Measurements from ENCODE around the gene HNRNPK.

HNRNPK gene

GRCh38 chr9:83979812-83980394, at the start of gene HNRNPK:
HNRNPK (minus strand) TSS chr9:83980215; CDS start chr9:83978252, 1,963 bp downstream.
- peak; percentile 92 for DNase-seq (ENCODE audit: low read depth)

DNA sequence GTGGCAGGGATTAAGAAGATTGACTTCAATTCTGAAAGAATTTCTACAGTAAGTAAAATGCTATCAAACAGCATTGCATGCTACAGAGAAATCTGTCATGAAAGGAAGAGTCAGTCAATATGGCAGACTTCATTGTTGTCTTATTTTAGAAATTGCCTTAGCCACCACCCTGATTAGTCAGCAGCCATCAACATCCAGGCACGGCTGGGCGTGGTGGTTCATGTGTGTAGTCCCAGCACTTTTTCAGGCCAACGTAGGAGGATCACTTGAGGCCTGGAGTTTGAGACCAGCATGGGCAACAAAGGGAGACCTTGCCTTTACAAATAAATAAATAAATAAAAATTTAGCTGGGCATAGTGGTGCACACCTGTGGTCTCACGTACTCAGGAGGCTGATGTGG, 47.2 kb upstream of the HNRNPK start:
- no peak for DNase-seq (ENCODE audit: low read depth)

DNA sequence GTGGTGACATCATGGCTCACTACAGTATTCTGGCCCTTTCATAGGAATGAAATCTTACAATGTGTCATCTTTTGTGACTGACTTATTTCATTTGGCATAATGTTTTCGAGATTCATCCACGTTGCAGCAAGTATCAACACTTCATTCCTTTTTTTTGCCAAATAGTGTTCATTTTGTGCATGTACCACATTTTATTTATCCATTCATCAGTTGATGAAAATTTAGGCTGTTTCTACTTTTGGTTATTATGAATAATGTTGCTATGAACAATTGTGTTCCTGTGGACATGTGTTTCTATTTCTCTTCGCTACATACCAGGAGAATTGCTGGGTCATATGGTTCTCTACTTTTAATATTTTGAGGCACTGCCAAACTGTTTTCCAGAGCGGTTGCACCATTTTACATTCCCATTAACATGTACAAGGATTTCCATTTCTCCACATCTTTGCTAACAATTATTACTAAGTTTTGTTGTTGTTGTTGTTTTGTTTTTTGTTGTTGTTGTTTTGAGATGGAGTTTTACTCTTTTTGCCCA, 44.1 kb upstream of the HNRNPK start:
- peak; percentile 28 for DNase-seq (ENCODE audit: low read depth)

GRCh38 chr9:84007662-84008061, 27.6 kb upstream of the HNRNPK start:
- DNase-seq (ENCODE audit: low read depth), result no peak

- no peak for DNase-seq (ENCODE audit: low read depth)
These were observed 23.2 kb upstream of the HNRNPK start for GRCh38 chr9:84003246-84003645.

- no peak for DNase-seq (ENCODE audit: low read depth)
These were observed 22.3 kb upstream of the HNRNPK start for GRCh38 chr9:84002344-84002743.

GRCh38 chr9:84001621-84002020, 21.6 kb upstream of the HNRNPK start:
- DNase-seq (ENCODE audit: low read depth), result no peak

GRCh38 chr9:84000186-84000585, 20.2 kb upstream of the HNRNPK start:
- DNase-seq (ENCODE audit: low read depth), result no peak

- DNase-seq (ENCODE audit: low read depth), result no peak
These were observed 19.3 kb upstream of the HNRNPK start for GRCh38 chr9:83999141-83999918.

GRCh38 chr9:83996126-83996525, 16.1 kb upstream of the HNRNPK start:
- DNase-seq (ENCODE audit: low read depth), result no peak

DNA sequence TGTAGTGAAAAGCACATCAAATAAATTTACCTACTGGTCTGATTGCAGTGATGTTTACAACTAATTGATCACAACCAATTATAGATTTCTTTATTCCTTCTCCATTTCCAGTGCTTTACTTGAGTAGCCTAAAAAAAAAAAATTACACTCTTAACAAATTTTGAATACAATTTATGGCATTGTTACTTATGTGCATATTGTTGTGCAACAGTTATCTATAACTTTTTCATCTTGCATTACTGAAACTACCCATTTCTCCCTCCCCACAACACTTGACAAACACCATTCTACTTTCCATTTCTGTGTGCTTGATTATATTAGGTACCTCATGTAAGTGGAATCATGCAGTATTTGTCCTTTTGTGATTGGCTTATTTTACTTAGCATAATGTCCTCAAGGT, 12.9 kb upstream of the HNRNPK start:
- DNase-seq (ENCODE audit: low read depth), result no peak

DNA sequence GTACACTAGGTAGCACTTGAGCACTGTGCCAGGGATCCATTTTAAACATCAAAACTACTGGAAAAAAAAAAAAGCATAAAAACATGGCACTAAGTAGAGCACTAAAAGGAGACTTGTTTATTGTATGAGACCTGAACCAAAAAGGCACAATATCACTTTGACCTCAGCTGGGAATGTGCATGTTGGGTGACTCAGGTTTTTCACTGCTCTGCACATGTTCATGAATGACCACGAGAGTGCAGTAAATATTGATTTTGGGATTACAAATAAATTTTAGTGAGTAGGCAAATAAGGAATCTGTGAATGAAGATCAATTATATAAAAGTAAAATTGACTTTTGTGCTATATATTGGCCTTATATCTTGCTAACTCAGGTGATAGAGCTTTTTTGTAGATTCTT, 12.4 kb upstream of the HNRNPK start:
- DNase-seq (ENCODE audit: low read depth), result no peak

- DNase-seq (ENCODE audit: low read depth), result no peak
These were observed 11.3 kb upstream of the HNRNPK start for GRCh38 chr9:83991355-83991754.

GRCh38 chr9:83988411-83988810, 8.4 kb upstream of the HNRNPK start:
- DNase-seq (ENCODE audit: low read depth), result no peak

- no peak for DNase-seq (ENCODE audit: low read depth)
These were observed 7.4 kb upstream of the HNRNPK start for GRCh38 chr9:83987402-83987791.

DNA sequence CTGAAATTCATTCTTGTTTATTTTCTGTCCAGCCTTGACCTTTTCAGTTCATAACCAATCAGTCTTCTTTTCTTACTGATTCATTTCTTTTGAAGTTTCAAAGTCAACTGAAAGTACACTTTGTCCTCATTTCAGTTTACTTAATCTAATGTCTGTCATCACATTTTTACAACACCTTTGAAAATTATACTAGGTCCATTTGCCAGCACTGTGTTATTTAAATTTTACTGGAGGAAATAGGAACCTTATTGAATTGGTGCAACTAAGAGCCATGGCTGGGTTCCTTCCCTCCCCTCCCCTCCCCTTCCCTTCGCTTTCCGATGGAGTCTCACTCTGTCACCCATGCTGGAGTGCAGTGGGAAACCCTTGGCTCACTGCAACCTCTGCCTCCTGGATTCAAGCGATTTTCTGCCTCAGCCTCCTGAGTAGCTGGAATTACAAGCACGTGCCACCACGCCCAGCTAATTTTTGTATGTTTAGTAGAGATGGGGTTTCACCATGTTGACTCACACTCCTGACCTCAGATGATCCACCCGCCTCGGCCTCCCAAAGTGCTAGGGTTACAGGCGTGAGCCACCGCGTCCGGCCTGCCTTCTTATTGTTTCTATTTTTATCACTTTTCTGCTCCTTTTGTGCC, 6.9 kb upstream of the HNRNPK start:
- no peak for DNase-seq (ENCODE audit: low read depth)

- no peak for DNase-seq (ENCODE audit: low read depth)
These were observed 6.2 kb upstream of the HNRNPK start for GRCh38 chr9:83986195-83986594.

GRCh38 chr9:83981126-83981871, 1.3 kb upstream of the HNRNPK start:
- DNase-seq (ENCODE audit: low read depth), result no peak

DNA sequence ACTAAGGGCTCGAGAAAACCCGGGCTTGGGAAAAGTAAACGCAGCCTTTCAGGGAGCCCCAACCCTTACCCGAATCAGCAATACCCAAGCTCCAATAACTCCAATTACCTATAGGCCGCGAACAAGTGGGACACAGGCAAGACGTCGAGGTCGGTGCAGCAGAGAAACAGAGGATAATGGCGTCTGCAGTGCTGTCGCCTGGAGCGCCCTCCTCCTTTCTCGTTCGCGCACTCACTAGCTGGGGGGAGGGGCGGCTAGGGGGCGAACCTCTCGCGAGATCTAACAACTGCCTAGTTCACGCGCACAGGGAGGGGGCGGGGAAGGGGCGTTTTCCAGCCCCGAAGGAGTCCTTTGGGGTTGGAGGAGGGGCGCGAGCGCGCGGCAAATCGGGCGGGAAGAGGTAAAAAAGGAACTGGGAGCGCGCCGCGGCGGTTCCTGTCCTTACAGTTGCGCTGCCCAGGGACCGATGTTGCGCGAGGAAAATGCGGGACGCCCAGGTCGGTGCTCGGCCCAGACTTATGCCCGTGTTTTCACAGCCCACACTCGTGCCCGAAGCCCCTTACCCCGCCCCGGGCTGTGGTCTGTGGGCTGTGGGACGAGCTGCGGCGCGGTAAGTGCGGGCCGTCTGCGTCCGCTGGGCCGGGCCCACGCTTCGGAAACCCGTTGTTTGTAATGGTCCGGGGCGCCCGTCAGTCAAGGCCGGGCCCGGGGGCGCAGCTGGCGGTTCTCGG, 545 bp upstream of the HNRNPK start, which contains the start of gene RMI1:
RMI1 (plus strand) TSS at position 411 of the 731 bp plus-strand sequence. CDS start 20,182 bp downstream, outside the sequence.
- DNase-seq (ENCODE audit: low read depth), result peak; percentile 82

DNA sequence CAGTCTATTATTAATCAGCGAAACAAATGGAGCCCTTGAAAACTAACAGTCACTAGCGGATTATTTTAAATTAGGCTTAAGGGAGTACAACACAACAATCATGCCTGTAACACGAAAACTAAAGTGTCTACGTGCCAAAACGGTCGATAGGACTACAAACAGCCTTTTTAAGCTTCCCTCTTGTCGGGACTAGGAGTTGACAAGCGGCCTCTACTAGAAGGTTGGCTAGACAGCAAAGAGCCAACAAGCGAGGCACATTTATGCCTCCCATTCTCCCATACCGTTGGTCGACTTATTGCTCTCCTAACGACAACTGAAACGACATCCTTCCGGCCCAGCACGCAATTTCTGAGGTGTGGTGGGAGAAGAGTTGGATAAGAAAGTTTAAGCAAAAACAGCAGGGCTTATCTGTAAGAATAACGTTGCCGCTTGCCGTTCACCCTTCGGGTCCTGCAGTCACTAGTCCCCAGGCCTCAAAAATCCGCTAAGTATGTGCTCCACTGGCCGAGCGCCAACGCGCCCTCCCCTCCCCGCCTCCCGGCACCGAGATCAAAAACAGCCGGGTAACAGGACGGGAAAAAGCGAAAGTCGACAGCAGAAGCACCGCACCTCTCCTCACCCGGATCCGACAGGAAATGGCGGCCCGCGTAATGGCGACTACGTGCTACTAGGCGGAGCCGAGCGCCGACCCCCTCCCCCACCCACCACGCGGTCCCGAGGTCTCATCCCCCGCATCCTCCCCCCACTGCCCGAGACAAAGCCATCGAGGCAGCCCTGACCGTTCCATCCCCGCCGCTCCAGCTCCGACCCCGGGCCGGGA, 813 bp downstream of the HNRNPK start:
- DNase-seq (ENCODE audit: low read depth), result no peak

- DNase-seq (ENCODE audit: low read depth), result no peak
These were observed 2.8 kb downstream of the HNRNPK start for GRCh38 chr9:83977196-83977595.
